K562 treated with DMSO at 1 percent for 4 hours (cell line): Measurements from ENCODE around the gene WIPF3. TPM values are rescaled to one million over a fixed set of nuclear protein-coding genes. Genes with fewer than 3 reads are reported as not detected.

Experiments
- total RNA-seq: library from RNA; unstranded; fragments of 300-600 nt; gene quantifications from 2 replicates; pipeline ENCODE4 v1.2.3, GENCODE V29; 2022; ENCODE audit not compliant: insufficient read depth

The WIPF3 gene
- total RNA-seq: 0.37 and 0.67 TPM in 2 replicates

GRCh38 chr7:29806208-29806994 lies at the start of gene WIPF3:
Gene WIPF3, plus strand, starts transcription at chr7:29806508. Its CDS starts 28,217 bp downstream, at chr7:29834725.

Other genes starting within 250 kb of the WIPF3 start
- gene PRR15, start 242.7 kb upstream of the WIPF3 start, total RNA-seq: not detected in 2 replicates
- 0.13 and 0.29 TPM in 2 replicates for gene SCRN1, start 183.3 kb downstream of the WIPF3 start, total RNA-seq
- gene FKBP14, start 220.2 kb downstream of the WIPF3 start, total RNA-seq: 7.0 and 11.0 TPM in 2 replicates
- 4.9 and 6.5 TPM in 2 replicates for gene PLEKHA8, start 221.9 kb downstream of the WIPF3 start, total RNA-seq